Neural progenitor cell (in vitro differentiated cells): Measurements from ENCODE around the gene DIRAS2. TPM values are rescaled to one million over a fixed set of nuclear protein-coding genes. Genes with fewer than 3 reads are reported as not detected.

Experiments
- DNase-seq: peaks from one replicate; pipeline ENCODE4 v3.0.0-alpha.2; 2016; ENCODE audit warnings: low spot score
- H2AFZ ChIP-seq: fragments of 200-600 bp; sonication (generic); replicated peaks from 2 replicates; pipeline ENCODE4 v1.6.1; 2016; ENCODE audit warnings: antibody characterized with exemption
- H3F3A ChIP-seq: fragments of 200-600 bp; sonication (generic); 2 replicates; pipeline ENCODE4 v1.6.1; 2016; ENCODE audit warnings: antibody characterized with exemption, low read depth
- H3K27ac ChIP-seq: fragments of 200-600 bp; sonication (generic); 2 replicates; pipeline ENCODE4 v1.5.1; 2016; ENCODE audit warnings: mild to moderate bottlenecking
- H3K27me3 ChIP-seq: fragments of 200-600 bp; sonication (generic); 2 replicates; pipeline ENCODE4 v1.6.1; 2016; ENCODE audit warnings: mild to moderate bottlenecking, moderate library complexity
- H3K36me3 ChIP-seq: fragments of 200-600 bp; sonication (generic); 2 replicates; pipeline ENCODE4 v1.5.1; 2016
- H3K4me1 ChIP-seq: fragments of 200-600 bp; sonication (generic); 2 replicates; pipeline ENCODE4 v1.6.1; 2016; ENCODE audit warnings: mixed run types
- H3K4me2 ChIP-seq: fragments of 200-600 bp; sonication (generic); 2 replicates; pipeline ENCODE4 v1.6.1; 2016
- H3K4me3 ChIP-seq: fragments of 200-600 bp; sonication (generic); 2 replicates; pipeline ENCODE4 v1.5.1; 2016
- H3K79me2 ChIP-seq: fragments of 200-600 bp; sonication (generic); 2 replicates; pipeline ENCODE4 v1.6.1; 2016; ENCODE audit warnings: low read depth
- H3K9ac ChIP-seq: fragments of 200-600 bp; sonication (generic); 2 replicates; pipeline ENCODE4 v1.6.1; 2016
- H3K9me3 ChIP-seq: fragments of 200-600 bp; sonication (generic); 2 replicates; pipeline ENCODE4 v1.5.1; 2016; ENCODE audit warnings: low read depth
- H4K20me1 ChIP-seq: fragments of 200-600 bp; sonication (generic); 2 replicates; pipeline ENCODE4 v1.6.1; 2016; ENCODE audit warnings: low read depth
- H3K27ac Mint-ChIP-seq: 3 replicates; pipeline ENCODE4 v1.8.0; 2021; ENCODE audit warnings: mixed read lengths
- H3K27me3 Mint-ChIP-seq: 2 replicates; pipeline ENCODE4 v1.8.0; 2022; ENCODE audit warnings: low read depth, mild to moderate bottlenecking, inconsistent platforms, moderate library complexity, mixed read lengths; ENCODE audit not compliant: insufficient read depth
- H3K36me3 Mint-ChIP-seq: 3 replicates; pipeline ENCODE4 v1.8.0; 2021; ENCODE audit warnings: mixed read lengths
- H3K4me1 Mint-ChIP-seq: 3 replicates; pipeline ENCODE4 v1.8.0; 2021; ENCODE audit warnings: mixed read lengths
- H3K4me3 Mint-ChIP-seq: 3 replicates; pipeline ENCODE4 v1.8.0; 2021; ENCODE audit warnings: mild to moderate bottlenecking, moderate library complexity, mixed read lengths
- H3K9me3 Mint-ChIP-seq: 3 replicates; pipeline ENCODE4 v1.8.0; 2020; ENCODE audit warnings: mixed read lengths
- CTCF ChIP-seq: fragments of 200-600 bp; sonication (generic); IDR thresholded peaks from 2 replicates; pipeline ENCODE4 v1.5.1; 2017; ENCODE audit warnings: antibody characterized with exemption, mild to moderate bottlenecking
- EZH2 ChIP-seq: fragments of 200-600 bp; sonication (generic); IDR thresholded peaks from 2 replicates; pipeline ENCODE4 v1.6.1; 2017; ENCODE audit warnings: antibody characterized with exemption, mild to moderate bottlenecking, moderate library complexity
- EZH2phosphoT487 ChIP-seq: fragments of 200-600 bp; sonication (generic); IDR thresholded peaks from 2 replicates; pipeline ENCODE4 v1.6.1; 2017; ENCODE audit warnings: antibody characterized with exemption
- total RNA-seq: library from RNA; depleted of rRNA; stranded (reverse); fragments of >200 nt; gene quantifications from 2 replicates; pipeline ENCODE4 v1.2.3, GENCODE V29; 2015; ENCODE audit warnings: low replicate concordance

DIRAS2 gene
- total RNA-seq, 1 donor from 2014 or later, result not detected

GRCh38 chr9:90641086-90641485, 1.5 kb downstream of the DIRAS2 start:
- Mint-ChIP-seq H3K27ac (no peak overlapping the region), H3K9me3 (no peaks in the 10 kb centered on the region), H3K4me3 (peak overlapping the region; percentile 93), H3K4me1 (peaks cover 21% of the 10 kb centered on the region), H3K27me3 (peaks cover 9% of the 10 kb centered on the region), H3K36me3 (no peaks in the 10 kb centered on the region)
- Histone ChIP-seq H3K9ac (no peak overlapping the region), H4K20me1 (no peaks in the 10 kb centered on the region), H3K79me2 (no peaks in the 10 kb centered on the region), H3K4me3 (no peak overlapping the region), H3K27me3 (peaks cover 69% of the 10 kb centered on the region), H3K27ac (no peak overlapping the region), H3K9me3 (no peaks in the 10 kb centered on the region), H2AFZ (no peak overlapping the region), H3K4me1 (peaks cover 8% of the 10 kb centered on the region), H3K4me2 (no peak overlapping the region), H3F3A (peaks cover 9% of the 10 kb centered on the region), H3K36me3 (no peaks in the 10 kb centered on the region)
- TF ChIP-seq CTCF (no peak), EZH2phosphoT487 (no peak), EZH2 (no peak)
- no peak for DNase-seq

- Histone ChIP-seq H3K27me3 (peaks cover 62% of the 10 kb centered on the region), H2AFZ (no peak overlapping the region), H3K4me3 (no peak overlapping the region), H3K4me1 (peaks cover 8% of the 10 kb centered on the region), H3K4me2 (no peak overlapping the region), H3K27ac (no peak overlapping the region), H3K79me2 (no peaks in the 10 kb centered on the region), H3K9me3 (no peaks in the 10 kb centered on the region), H3K36me3 (no peaks in the 10 kb centered on the region), H4K20me1 (no peaks in the 10 kb centered on the region), H3K9ac (no peak overlapping the region), H3F3A (peaks cover 9% of the 10 kb centered on the region)
- peaks cover 9% of the 10 kb centered on the region for H3K27me3 Mint-ChIP-seq
- H3K9me3 Mint-ChIP-seq, result no peaks in the 10 kb centered on the region
- no peak overlapping the region for H3K4me3 Mint-ChIP-seq
- peaks cover 21% of the 10 kb centered on the region for H3K4me1 Mint-ChIP-seq
- no peak for DNase-seq
- TF ChIP-seq EZH2, result no peak
- no peak for TF ChIP-seq CTCF
- TF ChIP-seq EZH2phosphoT487, result no peak
- no peak overlapping the region for H3K27ac Mint-ChIP-seq
- no peaks in the 10 kb centered on the region for H3K36me3 Mint-ChIP-seq
Observed at GRCh38 chr9:90640361-90640760, 2.3 kb downstream of the DIRAS2 start.

GRCh38 chr9:90637626-90638025, 5.0 kb downstream of the DIRAS2 start:
- Mint-ChIP-seq H3K27me3 (peaks cover 6% of the 10 kb centered on the region), H3K4me3 (no peak overlapping the region), H3K36me3 (no peaks in the 10 kb centered on the region), H3K4me1 (peaks cover 19% of the 10 kb centered on the region), H3K27ac (no peak overlapping the region), H3K9me3 (no peaks in the 10 kb centered on the region)
- Histone ChIP-seq H2AFZ (no peak overlapping the region), H4K20me1 (no peaks in the 10 kb centered on the region), H3K36me3 (no peaks in the 10 kb centered on the region), H3K9ac (no peak overlapping the region), H3K27ac (no peak overlapping the region), H3K4me3 (no peak overlapping the region), H3K4me2 (no peak overlapping the region), H3K9me3 (no peaks in the 10 kb centered on the region), H3K4me1 (peaks cover 4% of the 10 kb centered on the region), H3K27me3 (peaks cover 37% of the 10 kb centered on the region), H3K79me2 (no peaks in the 10 kb centered on the region), H3F3A (peaks cover 9% of the 10 kb centered on the region)
- no peak for TF ChIP-seq EZH2
- TF ChIP-seq EZH2phosphoT487, result no peak
- no peak for TF ChIP-seq CTCF
- DNase-seq, result no peak
